Measurements from ENCODE around the gene SQSTM1.

DNA sequence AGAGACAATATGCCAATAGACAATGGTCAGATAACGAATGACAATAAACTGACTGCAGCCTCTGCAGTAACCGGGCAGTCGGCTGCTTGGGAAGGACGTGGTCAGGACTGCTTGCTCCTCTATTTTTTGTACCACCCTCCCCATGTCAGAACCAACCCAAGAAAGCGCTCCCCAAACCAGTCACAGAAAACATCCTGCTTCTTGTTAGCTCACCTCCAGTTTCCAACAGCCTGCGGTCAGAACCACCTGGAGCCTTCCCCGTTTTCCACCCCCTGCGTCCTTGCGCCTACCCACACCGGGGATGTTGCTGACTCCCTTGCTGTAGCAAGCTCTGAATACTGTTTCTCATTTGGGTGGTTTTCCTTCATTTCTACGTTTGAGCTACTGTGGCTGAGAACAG lies 39.6 kb downstream of the SQSTM1 start:
- TF ChIP-seq, protein P1, sequence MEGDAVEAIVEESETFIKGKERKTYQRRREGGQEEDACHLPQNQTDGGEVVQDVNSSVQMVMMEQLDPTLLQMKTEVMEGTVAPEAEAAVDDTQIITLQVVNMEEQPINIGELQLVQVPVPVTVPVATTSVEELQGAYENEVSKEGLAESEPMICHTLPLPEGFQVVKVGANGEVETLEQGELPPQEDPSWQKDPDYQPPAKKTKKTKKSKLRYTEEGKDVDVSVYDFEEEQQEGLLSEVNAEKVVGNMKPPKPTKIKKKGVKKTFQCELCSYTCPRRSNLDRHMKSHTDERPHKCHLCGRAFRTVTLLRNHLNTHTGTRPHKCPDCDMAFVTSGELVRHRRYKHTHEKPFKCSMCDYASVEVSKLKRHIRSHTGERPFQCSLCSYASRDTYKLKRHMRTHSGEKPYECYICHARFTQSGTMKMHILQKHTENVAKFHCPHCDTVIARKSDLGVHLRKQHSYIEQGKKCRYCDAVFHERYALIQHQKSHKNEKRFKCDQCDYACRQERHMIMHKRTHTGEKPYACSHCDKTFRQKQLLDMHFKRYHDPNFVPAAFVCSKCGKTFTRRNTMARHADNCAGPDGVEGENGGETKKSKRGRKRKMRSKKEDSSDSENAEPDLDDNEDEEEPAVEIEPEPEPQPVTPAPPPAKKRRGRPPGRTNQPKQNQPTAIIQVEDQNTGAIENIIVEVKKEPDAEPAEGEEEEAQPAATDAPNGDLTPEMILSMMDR (IDR thresholded peaks at IDR 0.05; ENCODE audit: insufficient read depth, low read length): no peak
- TF ChIP-seq GABPA (IDR thresholded peaks at IDR 0.05; ENCODE audit: low read depth) (no peak), POLR2AphosphoS5 (IDR thresholded peaks at IDR 0.05; ENCODE audit: low read depth) (no peak)
